NCI-H2171 treated with DMSO at 0.1 percent for 48 hours (cell line): ENCODE data around the gene UBAP1L.

Source experiments
- DNase-seq: peaks from one replicate; lab custom pipeline; 2025; lab: John Stamatoyannopoulos, UW

The UBAP1L gene

GRCh38 chr15:65042776-65043327 lies 72.1 kb downstream of the UBAP1L start:
- DNase-seq, result no peak
